GM21529 (cell line): ENCODE results near the gene MPP2.

ENCODE experiments used
- ATAC-seq: cut with Tn5 transposase; IDR thresholded peaks from one replicate; pipeline ENCODE4 v1.9.1; 2021; ENCODE audit not compliant: unreplicated experiment

Gene MPP2

GRCh38 chr17:43825567-43825966 is 81.8 kb downstream of the MPP2 start:
- no peak for ATAC-seq
